HepG2 (cell line): ENCODE data around the gene AKIRIN1.

Experiments
- ASH2L ChIP-seq: fragments of 300-600, 200-600 bp; sonication (generic); IDR thresholded peaks from 2 replicates; pipeline ENCODE4 v1.7.0; 2017; ENCODE audit warnings: low read depth, mild to moderate bottlenecking, moderate library complexity, mixed read lengths, low read length; ENCODE audit not compliant: insufficient read length
- KDM6A ChIP-seq: IDR thresholded peaks from 2 replicates; pipeline ENCODE4 v1.6.1; 2016; ENCODE audit warnings: low read depth
- LBX2 ChIP-seq: sonication (generic); formaldehyde crosslinking; IDR thresholded peaks from 2 replicates; pipeline ENCODE4 v1.5.0; 2020; ENCODE audit warnings: missing genetic modification reagents, mild to moderate bottlenecking, borderline replicate concordance
- POLR2A ChIP-seq, 2 experiments: IDR thresholded peaks; 2 replicates each; pipeline ENCODE4 v1.6.1; 2011; ENCODE audit warnings: low read depth in 2 of 2, low read length in 2 of 2, mild to moderate bottlenecking in 1 of 2, moderate library complexity in 1 of 2; ENCODE audit not compliant: insufficient read depth in 1 of 2
- ZBTB20 ChIP-seq: sonication (generic); formaldehyde crosslinking; IDR thresholded peaks from 2 replicates; pipeline ENCODE4 v1.8.1; 2023; ENCODE audit warnings: missing genetic modification reagents, low read depth, mild to moderate bottlenecking, borderline replicate concordance
- ZKSCAN1 ChIP-seq: fragments of 150-350 bp; IDR thresholded peaks from 2 replicates; pipeline ENCODE4 v1.6.1; 2014; ENCODE audit warnings: low read length
- ZNF143 ChIP-seq: sonication (generic); formaldehyde crosslinking; IDR thresholded peaks from 2 replicates; pipeline ENCODE4 v1.4.0; 2020; ENCODE audit warnings: missing genetic modification reagents
- ZNF264 ChIP-seq: sonication (generic); formaldehyde crosslinking; IDR thresholded peaks from 2 replicates; pipeline ENCODE4 v1.4.0; 2020; ENCODE audit warnings: missing genetic modification reagents
- ZNF639 ChIP-seq: conservative IDR thresholded peaks from 2 replicates; pipeline ENCODE4 v1.6.1; 2018; ENCODE audit warnings: missing genetic modification reagents
- TF ChIP-seq, protein P1 (sequence below): sonication (generic); formaldehyde crosslinking; IDR thresholded peaks from 2 replicates; pipeline ENCODE4 v1.5.0; 2020; ENCODE audit warnings: mild to moderate bottlenecking, missing genetic modification reagents, moderate library complexity

- no peak for TF ChIP-seq ZNF639 (CRISPR knock-in tag)
- TF ChIP-seq ZKSCAN1: no peak
- TF ChIP-seq LBX2: no peak
- no peak for TF ChIP-seq ZBTB20 (CRISPR knock-in tag)
- no peak for TF ChIP-seq ZNF264 (CRISPR knock-in tag)
- TF ChIP-seq KDM6A (CRISPR knock-in tag): no peak
- TF ChIP-seq ZNF143 (CRISPR knock-in tag): no peak
- TF ChIP-seq ASH2L: no peak
- TF ChIP-seq, protein P1, sequence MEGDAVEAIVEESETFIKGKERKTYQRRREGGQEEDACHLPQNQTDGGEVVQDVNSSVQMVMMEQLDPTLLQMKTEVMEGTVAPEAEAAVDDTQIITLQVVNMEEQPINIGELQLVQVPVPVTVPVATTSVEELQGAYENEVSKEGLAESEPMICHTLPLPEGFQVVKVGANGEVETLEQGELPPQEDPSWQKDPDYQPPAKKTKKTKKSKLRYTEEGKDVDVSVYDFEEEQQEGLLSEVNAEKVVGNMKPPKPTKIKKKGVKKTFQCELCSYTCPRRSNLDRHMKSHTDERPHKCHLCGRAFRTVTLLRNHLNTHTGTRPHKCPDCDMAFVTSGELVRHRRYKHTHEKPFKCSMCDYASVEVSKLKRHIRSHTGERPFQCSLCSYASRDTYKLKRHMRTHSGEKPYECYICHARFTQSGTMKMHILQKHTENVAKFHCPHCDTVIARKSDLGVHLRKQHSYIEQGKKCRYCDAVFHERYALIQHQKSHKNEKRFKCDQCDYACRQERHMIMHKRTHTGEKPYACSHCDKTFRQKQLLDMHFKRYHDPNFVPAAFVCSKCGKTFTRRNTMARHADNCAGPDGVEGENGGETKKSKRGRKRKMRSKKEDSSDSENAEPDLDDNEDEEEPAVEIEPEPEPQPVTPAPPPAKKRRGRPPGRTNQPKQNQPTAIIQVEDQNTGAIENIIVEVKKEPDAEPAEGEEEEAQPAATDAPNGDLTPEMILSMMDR (CRISPR knock-in tag): peak; percentile 77
- no peak for TF ChIP-seq POLR2A (IDR thresholded peaks at IDR 0.05; ENCODE audit: insufficient read depth in 1 of 2, low read depth in 2 of 2, low read length in 2 of 2)
Observed at GRCh38 chr1:38964140-38964548, 26.9 kb upstream of the AKIRIN1 start.
